Upper lobe of right lung (tissue), 1 donor: Measurements from ENCODE around the gene DYRK1A. TPM values are rescaled to one million over a fixed set of nuclear protein-coding genes. Genes with fewer than 3 reads are reported as not detected.
A peak's percentile ranks its signal among the peaks of the same experiment; 100 is the strongest.

Experiments
- ATAC-seq: fragments of 200-7000 bp; cut with Tn5 transposase; one replicate; pipeline ENCODE4 v1.9.1; 2020; ENCODE audit warnings: mild to moderate bottlenecking, moderate library complexity
- DNase-seq: peaks from one replicate; pipeline ENCODE4 v3.0.0-alpha.2; 2020
- H3K27ac ChIP-seq: fragments of 200-600 bp; one replicate; pipeline ENCODE4 v1.8.0; 2022
- H3K27me3 ChIP-seq: fragments of 200-600 bp; one replicate; pipeline ENCODE4 v1.8.0; 2022; ENCODE audit warnings: mild to moderate bottlenecking
- H3K36me3 ChIP-seq: fragments of 200-600 bp; one replicate; pipeline ENCODE4 v1.8.0; 2022
- H3K4me1 ChIP-seq: fragments of 200-600 bp; one replicate; pipeline ENCODE4 v1.8.0; 2022
- H3K4me3 ChIP-seq: fragments of 200-600 bp; one replicate; pipeline ENCODE4 v1.8.0; 2022; ENCODE audit warnings: mild to moderate bottlenecking
- H3K9me3 ChIP-seq: fragments of 200-600 bp; one replicate; pipeline ENCODE4 v1.8.0; 2022
- CTCF ChIP-seq: fragments of 200-600 bp; IDR thresholded peaks from one replicate; pipeline ENCODE4 v1.8.0; 2022; ENCODE audit warnings: antibody characterized with exemption
- intact Hi-C: fragments of 100-400 bp; cut with DNase I; formaldehyde crosslinking; loops from one replicate; pipeline ENCODE4 v1.11.0; 2022
- total RNA-seq: library from RNA; stranded (reverse); fragmentation: NEBNext Ultra II Directional; extraction: Animal tissue kit (Norgen Biotek cat#: 25700); gene quantifications from one replicate; pipeline ENCODE4 v1.2.1, GENCODE V29; 2021
- donor health status: DM: no; HTN: yes; CAD: no; lungs with severe emphysema.

The DYRK1A gene
- total RNA-seq, 1 donor from 2014 or later, result 70.9 TPM

GRCh38 chr21:37410639-37411038 lies 44.1 kb downstream of the DYRK1A start:
- ATAC-seq (no peak), DNase-seq (no peak)
- H3K4me3 ChIP-seq, result no peak overlapping the region
- no peak overlapping the region for H3K27ac ChIP-seq
- intact Hi-C loops, result no loop called here
- no peaks in the 10 kb centered on the region for H3K9me3 ChIP-seq
- H3K27me3 ChIP-seq, result no peaks in the 10 kb centered on the region
- no peaks in the 10 kb centered on the region for H3K36me3 ChIP-seq
- H3K4me1 ChIP-seq, result peaks cover 53% of the 10 kb centered on the region
- TF ChIP-seq CTCF, result no peak

GRCh38 chr21:37412603-37413360 lies 46.2 kb downstream of the DYRK1A start:
- ATAC-seq (no peak), DNase-seq (no peak)
- Histone ChIP-seq H3K9me3 (no peaks in the 10 kb centered on the region), H3K4me1 (peaks cover 50% of the 10 kb centered on the region), H3K27ac (no peak overlapping the region), H3K27me3 (no peaks in the 10 kb centered on the region), H3K36me3 (no peaks in the 10 kb centered on the region), H3K4me3 (no peak overlapping the region)
- intact Hi-C loops, result no loop called here
- no peak for TF ChIP-seq CTCF

GRCh38 chr21:37413553-37414291 lies 47.1 kb downstream of the DYRK1A start:
- no peak overlapping the region for H3K27ac ChIP-seq
- intact Hi-C loops, result no loop called here

GRCh38 chr21:37414292-37415253 lies 48.0 kb downstream of the DYRK1A start:
- Histone ChIP-seq H3K4me3 (no peak overlapping the region), H3K27ac (no peak overlapping the region), H3K27me3 (no peaks in the 10 kb centered on the region), H3K4me1 (peaks cover 39% of the 10 kb centered on the region), H3K36me3 (no peaks in the 10 kb centered on the region), H3K9me3 (no peaks in the 10 kb centered on the region)
- intact Hi-C loops, result no loop called here
- no peak for ATAC-seq
- DNase-seq, result no peak
- no peak for TF ChIP-seq CTCF

More at GRCh38 chr21:37413553-37414291, 47.1 kb downstream of the DYRK1A start:
- Histone ChIP-seq H3K36me3 (no peaks in the 10 kb centered on the region), H3K4me1 (peaks cover 40% of the 10 kb centered on the region), H3K4me3 (no peak overlapping the region), H3K9me3 (no peaks in the 10 kb centered on the region), H3K27me3 (no peaks in the 10 kb centered on the region)
- no peak for DNase-seq
- no peak for TF ChIP-seq CTCF
- no peak for ATAC-seq

- TF ChIP-seq CTCF, result no peak
- H3K4me3 ChIP-seq, result no peak overlapping the region
- H3K9me3 ChIP-seq, result no peaks in the 10 kb centered on the region
- no peak overlapping the region for H3K27ac ChIP-seq
- DNase-seq, result no peak
- H3K4me1 ChIP-seq, result peaks cover 39% of the 10 kb centered on the region
- no peaks in the 10 kb centered on the region for H3K36me3 ChIP-seq
- no peaks in the 10 kb centered on the region for H3K27me3 ChIP-seq
- peak; percentile 47 for ATAC-seq
- intact Hi-C loops, result no loop called here
These were observed 49.4 kb downstream of the DYRK1A start for GRCh38 chr21:37415939-37416338.
